Astrocyte of the cerebellum (primary cell): ENCODE results near the gene ZNF319.
A peak's percentile ranks its signal among the peaks of the same experiment; 100 is the strongest.

Source experiments
- DNase-seq: peaks from one replicate; pipeline ENCODE4 v3.0.0-alpha.2; 2011; ENCODE audit warnings: low read depth
- H3K4me3 ChIP-seq: 2 replicates; pipeline ENCODE4 v1.5.1; 2011; ENCODE audit warnings: mild to moderate bottlenecking, low read depth, low read length, moderate library complexity
- in situ Hi-C: cut with HindIII; loops from 2 replicates; pipeline ENCODE4 v1.10.0; 2017; ENCODE audit warnings: low sequenced_read_pairs
- TF ChIP-seq, protein P1 (sequence below): IDR thresholded peaks from 2 replicates; pipeline ENCODE4 v1.5.1; 2012; ENCODE audit warnings: low read length, low read depth, moderate library complexity, mild to moderate bottlenecking; ENCODE audit errors: missing control alignments

ZNF319 gene

DNA sequence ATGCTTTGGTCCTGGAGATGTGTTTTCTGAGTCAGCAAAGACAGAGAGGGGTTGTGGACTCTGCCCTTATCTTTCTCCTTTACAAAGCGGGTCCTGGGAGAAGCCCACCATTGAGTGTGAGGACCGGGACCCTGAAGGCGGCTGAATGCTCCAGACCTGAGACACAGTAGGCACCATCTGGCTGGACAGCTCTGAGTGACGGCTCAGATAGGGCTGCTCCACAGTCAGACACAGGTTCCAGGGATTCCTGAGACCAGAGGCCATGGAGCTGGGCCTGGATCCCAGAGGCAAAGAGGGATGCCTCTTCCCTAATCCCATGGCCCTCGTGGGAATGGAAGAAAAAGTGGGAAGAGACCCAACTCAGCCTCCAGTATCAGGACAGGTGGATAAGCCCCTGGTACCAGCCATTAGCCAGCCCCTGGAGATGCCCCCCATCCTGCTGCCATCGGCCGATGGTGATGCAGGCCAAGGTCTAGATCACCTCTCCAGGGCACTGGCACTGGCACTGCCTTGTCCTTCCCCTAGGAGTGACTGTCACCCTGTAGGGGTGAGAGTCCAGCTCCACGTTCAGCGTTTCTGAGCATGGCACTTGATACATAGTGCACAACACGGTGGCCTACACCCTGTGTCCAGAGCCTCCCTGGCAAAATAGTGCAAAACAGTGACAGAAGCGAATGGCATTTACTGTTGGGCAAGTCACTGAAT, 29.8 kb upstream of the ZNF319 start:
- no peak for DNase-seq
- in situ Hi-C loops = loop anchor here (5.0 kb wide), 1 partner anchor 92 kb away; no protein-coding TSS in a partner anchor
- TF ChIP-seq, protein P1, sequence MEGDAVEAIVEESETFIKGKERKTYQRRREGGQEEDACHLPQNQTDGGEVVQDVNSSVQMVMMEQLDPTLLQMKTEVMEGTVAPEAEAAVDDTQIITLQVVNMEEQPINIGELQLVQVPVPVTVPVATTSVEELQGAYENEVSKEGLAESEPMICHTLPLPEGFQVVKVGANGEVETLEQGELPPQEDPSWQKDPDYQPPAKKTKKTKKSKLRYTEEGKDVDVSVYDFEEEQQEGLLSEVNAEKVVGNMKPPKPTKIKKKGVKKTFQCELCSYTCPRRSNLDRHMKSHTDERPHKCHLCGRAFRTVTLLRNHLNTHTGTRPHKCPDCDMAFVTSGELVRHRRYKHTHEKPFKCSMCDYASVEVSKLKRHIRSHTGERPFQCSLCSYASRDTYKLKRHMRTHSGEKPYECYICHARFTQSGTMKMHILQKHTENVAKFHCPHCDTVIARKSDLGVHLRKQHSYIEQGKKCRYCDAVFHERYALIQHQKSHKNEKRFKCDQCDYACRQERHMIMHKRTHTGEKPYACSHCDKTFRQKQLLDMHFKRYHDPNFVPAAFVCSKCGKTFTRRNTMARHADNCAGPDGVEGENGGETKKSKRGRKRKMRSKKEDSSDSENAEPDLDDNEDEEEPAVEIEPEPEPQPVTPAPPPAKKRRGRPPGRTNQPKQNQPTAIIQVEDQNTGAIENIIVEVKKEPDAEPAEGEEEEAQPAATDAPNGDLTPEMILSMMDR = no peak
- H3K4me3 ChIP-seq = no peak overlapping the region

DNA sequence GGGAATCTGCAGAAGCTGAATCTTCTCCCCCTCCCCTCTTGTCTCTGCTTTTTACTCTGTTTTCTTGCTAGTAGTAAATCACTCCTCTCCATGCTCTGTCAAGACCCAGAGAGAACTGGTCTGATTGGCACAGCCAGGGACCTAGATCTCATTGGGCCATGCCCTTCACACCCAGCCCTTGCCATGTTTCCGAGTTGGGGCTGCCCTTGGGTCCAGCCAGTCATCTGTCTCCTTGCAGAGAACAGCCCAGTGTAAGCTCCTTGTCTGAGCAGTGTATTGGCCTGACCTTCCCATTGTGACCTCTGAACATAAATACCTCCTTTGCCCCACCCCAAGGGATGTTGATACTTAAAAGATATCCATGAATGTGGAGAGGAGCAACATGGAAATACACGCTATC, 28.9 kb upstream of the ZNF319 start:
- DNase-seq = no peak
- in situ Hi-C loops = no loop called here
- no peak overlapping the region for H3K4me3 ChIP-seq
- TF ChIP-seq, protein P1 = no peak

DNA sequence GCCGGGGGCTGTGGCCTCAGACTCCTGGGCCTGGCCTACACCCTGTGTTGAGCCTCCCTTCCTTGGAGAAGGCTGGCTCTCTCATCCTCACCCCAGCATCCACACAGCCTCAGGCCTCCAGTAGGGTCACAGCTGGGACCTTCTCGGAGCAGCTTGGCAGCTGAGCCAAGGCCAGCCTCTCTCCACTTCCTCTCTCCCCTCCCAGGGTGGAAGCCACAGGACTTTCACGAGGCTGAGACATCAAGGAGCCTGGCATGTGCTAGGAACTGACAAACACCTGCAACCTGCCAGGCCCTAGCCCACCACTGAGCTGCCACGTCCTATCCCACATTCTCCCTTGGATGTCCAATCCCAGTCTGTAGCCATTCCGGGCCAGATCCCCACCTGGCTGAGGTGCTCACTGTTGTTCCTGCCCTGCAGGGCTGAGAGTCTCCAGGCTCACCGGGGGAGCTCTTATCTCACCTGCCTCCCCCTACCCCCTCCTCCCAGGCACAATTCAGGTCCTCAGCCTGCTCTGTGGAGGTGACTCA, 28.1 kb upstream of the ZNF319 start:
- no peak overlapping the region for H3K4me3 ChIP-seq
- TF ChIP-seq, protein P1 = no peak
- in situ Hi-C loops = no loop called here
- no peak for DNase-seq

DNA sequence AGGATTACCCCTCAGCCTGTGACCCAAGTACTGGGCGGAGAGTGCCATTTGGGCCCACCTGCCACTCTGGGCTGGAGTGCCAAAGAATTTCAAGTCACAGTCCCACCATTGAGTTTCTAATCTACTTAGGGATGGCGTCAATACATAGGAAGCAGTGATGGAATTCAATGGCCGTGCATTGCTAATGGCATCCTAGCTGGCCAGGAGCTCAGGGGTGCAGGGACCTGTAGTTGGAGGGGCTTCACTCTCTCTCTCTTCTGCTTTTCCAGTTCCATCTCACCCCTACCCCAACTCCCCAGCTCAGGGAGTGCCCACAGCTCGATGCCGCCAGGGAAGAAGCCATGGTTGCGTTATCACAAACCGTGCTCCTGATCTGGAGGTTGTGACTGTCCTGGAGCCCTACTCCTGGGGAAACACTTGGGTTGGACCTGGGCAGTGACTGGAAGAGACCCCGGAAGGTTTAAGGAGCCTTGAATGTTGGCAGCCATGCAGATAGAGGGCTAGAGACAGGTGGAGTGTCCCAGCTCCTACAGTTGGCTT, 27.5 kb upstream of the ZNF319 start:
- in situ Hi-C loops = no loop called here
- H3K4me3 ChIP-seq = no peak overlapping the region
- DNase-seq = no peak
- TF ChIP-seq, protein P1 = no peak

DNA sequence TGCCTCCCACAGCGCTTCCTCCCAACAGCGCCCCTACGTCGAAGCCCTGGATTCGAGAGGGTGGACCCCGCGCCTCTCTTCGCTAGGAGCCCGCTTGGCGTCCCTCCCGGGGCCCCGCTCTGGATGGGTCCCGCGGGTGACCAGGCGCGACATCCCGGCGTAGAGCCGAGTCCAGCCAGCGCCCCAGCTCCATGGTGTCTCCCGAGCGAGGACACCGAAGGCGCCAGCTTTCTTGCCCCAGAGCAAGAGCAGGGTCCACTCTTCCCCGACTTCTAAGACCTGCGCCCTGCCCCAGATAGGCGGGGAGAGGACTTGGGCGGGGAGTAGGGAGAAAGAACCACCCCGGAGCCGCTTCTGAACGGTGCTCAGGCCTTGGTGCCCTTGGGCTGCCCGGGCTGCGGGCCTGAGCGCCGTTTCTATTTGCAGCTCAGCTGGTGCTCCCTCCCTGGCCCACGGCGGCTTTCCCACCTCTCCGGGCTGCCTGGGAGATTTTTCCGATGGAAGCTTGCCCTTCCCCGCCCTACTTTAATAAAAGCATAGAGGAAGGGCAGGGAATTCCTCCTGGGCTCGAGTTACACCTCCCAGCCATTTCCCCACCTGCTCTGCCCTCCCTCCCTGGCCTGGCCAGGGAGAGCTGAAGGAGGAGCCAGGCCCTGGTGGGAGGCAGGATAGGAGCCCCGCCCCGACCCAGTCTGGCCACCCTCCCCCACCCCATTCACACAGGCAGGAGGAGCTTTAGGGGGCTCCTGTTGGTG, 26.9 kb upstream of the ZNF319 start:
- H3K4me3 ChIP-seq = peak overlapping the region; percentile 48
- no peak for DNase-seq
- TF ChIP-seq, protein P1 = no peak

DNA sequence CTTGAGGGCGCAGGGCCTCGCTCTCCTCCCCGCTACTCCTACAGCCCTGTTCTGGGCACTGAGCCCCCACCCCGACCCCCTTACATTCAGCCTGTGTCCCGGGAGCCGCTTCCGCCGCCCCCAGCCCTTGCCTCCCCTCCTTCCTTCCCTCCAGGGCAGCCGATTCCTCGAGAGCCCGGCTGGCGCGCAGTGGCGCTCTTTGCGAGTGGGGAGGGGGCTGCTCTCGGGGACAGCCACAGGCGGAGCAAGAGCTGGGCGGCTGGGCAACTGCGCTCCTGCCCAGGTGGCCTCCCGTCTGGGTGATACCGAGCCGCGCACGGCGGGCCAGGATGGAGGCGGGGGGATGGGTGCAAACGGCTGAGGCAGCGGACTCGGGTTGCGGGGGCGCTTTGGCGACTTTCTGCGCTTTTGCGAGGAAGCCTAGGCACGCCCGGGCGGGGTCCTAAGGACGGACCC, 26.3 kb upstream of the ZNF319 start:
- peak overlapping the region; percentile 48 for H3K4me3 ChIP-seq
- no peak for DNase-seq
- TF ChIP-seq, protein P1 = no peak
- in situ Hi-C loops = no loop called here

More for the DNA sequence above, 26.9 kb upstream of the ZNF319 start:
- in situ Hi-C loops = no loop called here
